GM10248 (cell line): ENCODE results near the gene SERPINB10.

Experiments
- CTCF ChIA-PET: fragments of 300-600 bp; sonication (Branson Sonifier 250); formaldehyde crosslinking; extraction: SDS; loops from one replicate; lab custom pipeline; 2021; ENCODE audit warnings: antibody characterized with exemption; lab: Yijun Ruan, JAX
- POLR2A ChIA-PET: fragments of 350-650 bp; sonication (Branson Sonifier 250); formaldehyde crosslinking; extraction: SDS; loops from one replicate; lab custom pipeline; 2020; ENCODE audit warnings: antibody characterized with exemption; lab: Yijun Ruan, JAX
- DNase-seq: peaks from one replicate; pipeline ENCODE4 v3.0.0; 2012; ENCODE audit errors: extremely low spot score
- TF ChIP-seq, protein P1 (sequence below): IDR thresholded peaks from 2 replicates; pipeline ENCODE4 v1.5.1; 2012; ENCODE audit warnings: mild to moderate bottlenecking, low read depth; ENCODE audit errors: extremely low read depth, missing control alignments, control extremely low read depth

Gene SERPINB10

DNA sequence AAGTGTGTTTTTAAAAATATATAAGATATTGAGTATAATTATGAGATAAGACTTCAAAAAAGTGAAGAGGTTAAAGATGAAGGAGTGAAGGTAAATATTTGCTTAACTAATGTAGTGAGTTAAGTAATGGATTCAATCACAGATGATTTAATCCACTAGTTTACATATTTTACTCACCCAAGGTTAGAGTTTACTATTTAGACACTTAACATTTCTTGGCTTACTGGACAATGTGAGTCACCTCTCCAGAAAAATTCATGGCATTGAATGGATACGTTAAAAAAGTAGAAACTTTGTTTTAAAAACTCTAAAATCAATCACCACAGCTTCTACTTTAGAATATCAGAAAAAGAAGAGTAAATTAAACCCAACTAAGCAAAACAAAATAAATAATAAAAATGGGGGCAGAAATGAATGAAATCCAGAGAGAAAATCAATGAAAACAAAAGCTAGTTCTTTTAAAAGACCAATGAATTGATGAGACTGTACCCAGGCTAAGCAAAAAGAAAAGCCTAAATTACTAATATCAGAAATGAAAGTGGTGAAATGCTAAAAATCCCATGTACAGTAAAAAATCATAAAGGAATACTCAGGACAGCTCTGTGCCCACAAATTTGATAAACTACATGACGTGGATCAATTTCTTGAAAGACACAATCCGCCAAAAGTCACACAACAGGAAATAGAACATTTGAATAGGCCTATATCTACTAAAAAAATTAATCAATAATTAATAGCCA, 39.5 kb downstream of the SERPINB10 start:
- ChIA-PET CTCF (interaction anchor here (3.9 kb wide), 1 partner anchor 10 kb away, joined by 26 read pairs; no protein-coding TSS in a partner anchor), POLR2A (no interaction called here)
- no peak for DNase-seq
- TF ChIP-seq, protein P1, sequence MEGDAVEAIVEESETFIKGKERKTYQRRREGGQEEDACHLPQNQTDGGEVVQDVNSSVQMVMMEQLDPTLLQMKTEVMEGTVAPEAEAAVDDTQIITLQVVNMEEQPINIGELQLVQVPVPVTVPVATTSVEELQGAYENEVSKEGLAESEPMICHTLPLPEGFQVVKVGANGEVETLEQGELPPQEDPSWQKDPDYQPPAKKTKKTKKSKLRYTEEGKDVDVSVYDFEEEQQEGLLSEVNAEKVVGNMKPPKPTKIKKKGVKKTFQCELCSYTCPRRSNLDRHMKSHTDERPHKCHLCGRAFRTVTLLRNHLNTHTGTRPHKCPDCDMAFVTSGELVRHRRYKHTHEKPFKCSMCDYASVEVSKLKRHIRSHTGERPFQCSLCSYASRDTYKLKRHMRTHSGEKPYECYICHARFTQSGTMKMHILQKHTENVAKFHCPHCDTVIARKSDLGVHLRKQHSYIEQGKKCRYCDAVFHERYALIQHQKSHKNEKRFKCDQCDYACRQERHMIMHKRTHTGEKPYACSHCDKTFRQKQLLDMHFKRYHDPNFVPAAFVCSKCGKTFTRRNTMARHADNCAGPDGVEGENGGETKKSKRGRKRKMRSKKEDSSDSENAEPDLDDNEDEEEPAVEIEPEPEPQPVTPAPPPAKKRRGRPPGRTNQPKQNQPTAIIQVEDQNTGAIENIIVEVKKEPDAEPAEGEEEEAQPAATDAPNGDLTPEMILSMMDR, result no peak

DNA sequence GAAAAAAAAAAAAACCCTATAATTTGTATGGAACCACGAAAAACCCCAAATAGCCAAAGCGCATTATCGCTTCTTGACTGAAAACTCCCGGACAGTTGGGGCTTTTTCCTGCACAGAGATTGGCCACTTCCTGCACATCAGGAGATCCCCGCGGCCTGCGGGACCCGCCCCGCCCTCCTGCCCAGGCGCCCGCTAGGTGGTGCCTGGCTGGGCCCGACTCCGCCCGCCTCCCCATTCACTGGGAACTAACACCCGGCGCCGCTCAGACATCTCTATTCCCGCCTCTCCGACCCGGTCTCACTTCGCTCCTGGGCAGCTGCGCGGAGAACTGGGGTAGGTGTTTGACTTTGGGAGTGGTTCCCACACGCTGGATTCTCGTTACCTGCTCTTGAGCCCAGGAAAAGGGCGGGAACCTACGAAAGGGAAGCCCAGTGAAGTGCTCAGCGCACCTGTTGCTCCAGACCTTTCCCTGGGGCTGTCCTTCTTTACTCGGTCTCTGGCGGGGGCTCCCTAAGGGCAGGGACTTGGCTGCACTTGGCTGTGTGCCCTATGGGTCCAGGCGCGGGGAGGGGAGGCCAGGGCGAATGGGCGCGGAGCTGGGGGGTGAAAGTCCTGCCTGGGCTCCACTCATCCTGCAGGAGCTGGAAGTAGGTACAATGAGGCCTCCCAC, 41.4 kb downstream of the SERPINB10 start, which contains the start of gene HMSD:
Gene HMSD (plus strand): TSS at position 234 of the 670 bp plus-strand sequence. CDS start 4,155 bp downstream, outside the sequence.
- POLR2A ChIA-PET, result interaction anchor here (0.7 kb wide), 1 partner anchor 21 kb away, joined by 3 read pairs; no protein-coding TSS in a partner anchor
- CTCF ChIA-PET, result interaction anchor here (1.3 to 3.9 kb wide), 4 partner anchors 12 to 125 kb away, joined by 3 to 34 read pairs (median 8); no protein-coding TSS in a partner anchor
- peak; percentile 83 for DNase-seq

DNA sequence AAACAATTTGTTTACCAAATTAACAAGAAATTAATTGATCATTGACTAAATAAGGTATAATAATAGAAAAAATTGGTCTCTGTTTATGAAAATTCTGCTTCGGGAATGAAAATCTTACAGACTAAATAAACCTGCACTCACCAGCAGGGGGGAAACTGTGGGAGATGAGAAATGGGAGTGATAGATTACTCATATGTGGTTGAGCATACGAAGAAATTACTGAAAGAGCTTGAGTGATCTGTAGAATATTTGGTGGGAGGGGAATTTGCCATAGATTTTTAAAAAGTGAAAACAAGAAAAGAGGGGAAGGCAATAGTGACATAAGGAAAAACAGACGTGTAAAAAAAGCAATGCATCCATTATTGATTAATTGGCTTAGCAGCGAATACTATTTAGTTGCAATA, 43.5 kb downstream of the SERPINB10 start:
- ChIA-PET POLR2A (no interaction called here), CTCF (interaction anchor here (1.1 to 3.9 kb wide), 8 partner anchors 9 to 43 kb away, joined by 3 to 34 read pairs (median 5); partner anchors contain the start of gene SERPINB10)
- TF ChIP-seq, protein P1, result no peak
- DNase-seq, result no peak

More for the DNA sequence above, 41.4 kb downstream of the SERPINB10 start, which contains the start of gene HMSD:
- TF ChIP-seq, protein P1, result peak; percentile 40

DNA sequence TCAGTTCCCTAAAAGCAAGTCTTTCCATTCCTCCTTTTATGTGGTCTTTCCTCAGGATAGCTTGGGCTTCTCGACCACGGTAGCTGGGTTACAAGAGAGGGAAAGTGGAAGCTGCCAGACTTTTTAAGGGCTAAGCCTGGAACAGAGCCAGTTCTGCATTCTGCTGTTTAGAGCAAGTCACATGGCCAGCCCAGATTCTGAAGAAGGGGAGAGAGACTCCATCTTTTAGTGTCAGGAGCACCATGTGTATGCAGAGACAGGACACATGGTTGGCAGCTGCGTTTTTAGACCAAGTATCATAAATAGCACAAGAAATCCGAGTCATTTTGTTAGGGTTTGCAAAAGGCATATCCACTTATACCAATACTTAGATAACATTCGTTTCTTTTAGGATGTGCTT, 46.1 kb downstream of the SERPINB10 start:
- CTCF ChIA-PET, result interaction anchor here (1.0 to 4.5 kb wide), 6 partner anchors 10 to 435 kb away, joined by 3 to 36 read pairs (median 4); no protein-coding TSS in a partner anchor
- POLR2A ChIA-PET, result interaction anchor here (1.2 kb wide), 1 partner anchor 17 kb away, joined by 3 read pairs; no protein-coding TSS in a partner anchor
- no peak for DNase-seq

DNA sequence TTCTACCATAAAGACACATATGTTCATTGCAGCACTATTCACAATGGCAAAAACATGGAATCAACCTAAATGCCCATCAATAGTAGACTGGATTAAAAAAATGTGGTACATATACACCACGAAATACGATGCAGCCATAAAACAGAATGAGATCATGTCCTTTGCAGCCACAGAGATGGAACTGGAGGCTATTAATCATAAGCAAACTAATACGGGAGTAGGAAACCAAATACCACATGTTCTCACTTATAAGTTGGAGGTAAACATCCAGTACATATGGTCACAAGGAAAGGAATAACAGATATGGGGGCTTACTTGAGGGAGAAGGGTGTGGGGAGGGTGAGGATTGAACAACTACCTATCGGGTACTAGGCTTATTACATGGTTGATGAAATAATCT, 49.0 kb downstream of the SERPINB10 start:
- TF ChIP-seq, protein P1, result no peak
- POLR2A ChIA-PET, result no interaction called here
- CTCF ChIA-PET, result no interaction called here
- no peak for DNase-seq

More for the DNA sequence above, 46.1 kb downstream of the SERPINB10 start:
- TF ChIP-seq, protein P1, result no peak

DNA sequence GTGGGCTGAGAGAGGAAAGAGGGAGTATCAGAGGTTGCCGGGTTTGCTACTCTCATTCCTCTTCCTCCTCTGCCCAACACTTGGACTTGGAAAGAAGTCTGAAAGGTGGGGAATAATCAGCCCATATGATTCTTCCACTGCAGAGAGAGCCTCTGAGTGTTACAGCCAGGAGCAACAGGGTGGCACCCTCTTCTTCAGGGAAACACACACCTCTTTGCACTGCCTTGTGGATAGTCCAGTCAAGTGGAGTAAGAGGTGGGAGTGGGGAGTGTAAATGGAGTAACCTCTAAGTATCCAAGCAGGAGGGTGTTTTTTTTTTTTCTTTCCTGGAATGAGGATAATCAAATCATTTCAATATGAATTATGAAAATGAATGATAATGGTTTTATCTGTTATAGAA, 53.1 kb downstream of the SERPINB10 start:
- no peak for DNase-seq
- ChIA-PET CTCF (interaction anchor here (1.4 to 8.1 kb wide), 5 partner anchors 8 to 61 kb away, joined by 3 to 83 read pairs (median 6); no protein-coding TSS in a partner anchor), POLR2A (interaction anchor here (1.0 kb wide), 1 partner anchor 9 kb away, joined by 5 read pairs; the partner anchor contains the start of gene SERPINB8)
- TF ChIP-seq, protein P1, result no peak
